Thoracic aorta (tissue), 2 donors: ENCODE data around the gene NFIA. TPM values are rescaled to one million over a fixed set of nuclear protein-coding genes. Genes with fewer than 3 reads are reported as not detected.
"Not testable (repeated sequence)": the region's sequence is repeated elsewhere in the genome, so short reads cannot be mapped to it uniquely, and the experiment has no call there.

Source experiments
- ATAC-seq: fragments of 150-250 bp; one replicate; pipeline ENCODE4 v1.8.0; 2017; ENCODE audit warnings: low read depth; ENCODE audit not compliant: insufficient number of reproducible peaks, low FRiP score
- DNase-seq: peaks from one replicate; pipeline ENCODE4 v3.0.0-alpha.2; 2020; ENCODE audit warnings: low spot score
- H3K27ac ChIP-seq, 2 donors: fragments of 200-600 bp; sonication (generic); 1 replicate in 1 of 2; 2 replicates in 1 of 2; pipeline ENCODE4 v1.5.1; 2016; ENCODE audit warnings: mild to moderate bottlenecking in 2 of 2, moderate library complexity in 2 of 2
- H3K27me3 ChIP-seq: fragments of 200-600 bp; sonication (generic); replicated peaks from 2 replicates; pipeline ENCODE4 v1.6.0; 2016; ENCODE audit warnings: mild to moderate bottlenecking; ENCODE audit not compliant: insufficient read depth
- H3K36me3 ChIP-seq: fragments of 200-600 bp; sonication (generic); one replicate; pipeline ENCODE4 v1.5.1; 2016
- H3K4me1 ChIP-seq, 2 donors: fragments of 200-600 bp; sonication (generic); 1 replicate in 1 of 2; 2 replicates in 1 of 2; pipeline versions ENCODE4 v1.5.1 to v1.6.0; 2016; ENCODE audit warnings: low read depth in 2 of 2, mild to moderate bottlenecking in 1 of 2; ENCODE audit not compliant: control insufficient read depth in 1 of 2
- H3K4me3 ChIP-seq: fragments of 200-600 bp; sonication (generic); 2 replicates; pipeline ENCODE4 v1.5.1; 2016; ENCODE audit warnings: mild to moderate bottlenecking
- H3K9me3 ChIP-seq: fragments of 200-600 bp; sonication (generic); 2 replicates; pipeline ENCODE4 v1.5.1; 2016
- CTCF ChIP-seq: fragments of 200-600 bp; sonication (generic); IDR thresholded peaks from one replicate; pipeline ENCODE4 v1.5.1; 2019; ENCODE audit warnings: antibody characterized with exemption
- total RNA-seq, 2 donors: library from RNA; depleted of rRNA; stranded (reverse); fragments of >200 nt; gene quantifications; one replicate each; pipeline versions ENCODE4 v1.1.0 to v1.2.3, GENCODE V29; 2016

NFIA gene
- total RNA-seq, 2 donors from 2014 or later = 99.8 to 118 TPM

- no peak for TF ChIP-seq CTCF
- peak overlapping the region in 1 of 2 donors; percentile 20 for H3K27ac ChIP-seq
- H3K4me1 ChIP-seq = peaks cover 0 to 27% of the 10 kb centered on the region in 2 donors
- no peak for ATAC-seq
- no peaks in the 10 kb centered on the region for H3K9me3 ChIP-seq
- no peak overlapping the region for H3K4me3 ChIP-seq
- DNase-seq = no peak
- H3K27me3 ChIP-seq = no peaks in the 10 kb centered on the region
- peaks cover 16% of the 10 kb centered on the region for H3K36me3 ChIP-seq
These were observed 377.0 kb downstream of the NFIA start for GRCh38 chr1:61459345-61459744.

GRCh38 chr1:61460191-61460590 is 377.8 kb downstream of the NFIA start:
- TF ChIP-seq CTCF = no peak
- Histone ChIP-seq H3K36me3 (peaks cover 15% of the 10 kb centered on the region), H3K27ac (no peak overlapping the region), H3K9me3 (no peaks in the 10 kb centered on the region), H3K4me1 (peaks cover 0 to 22% of the 10 kb centered on the region in 2 donors), H3K27me3 (no peaks in the 10 kb centered on the region), H3K4me3 (no peak overlapping the region)
- DNase-seq (no peak), ATAC-seq (no peak)

- no peaks in the 10 kb centered on the region for H3K27me3 ChIP-seq
- no peak for TF ChIP-seq CTCF
- H3K9me3 ChIP-seq = no peaks in the 10 kb centered on the region
- ATAC-seq (no peak), DNase-seq (no peak)
- peaks cover 10% of the 10 kb centered on the region for H3K36me3 ChIP-seq
- H3K27ac ChIP-seq = no peak overlapping the region
- H3K4me3 ChIP-seq = no peak overlapping the region
- peaks cover 0 to 22% of the 10 kb centered on the region in 2 donors for H3K4me1 ChIP-seq
These were observed 379.3 kb downstream of the NFIA start for GRCh38 chr1:61461406-61462384.

GRCh38 chr1:61462628-61463027 is 380.3 kb downstream of the NFIA start:
- H3K27me3 ChIP-seq = no peaks in the 10 kb centered on the region
- no peak for ATAC-seq
- no peak overlapping the region for H3K27ac ChIP-seq
- peaks cover 10% of the 10 kb centered on the region for H3K36me3 ChIP-seq
- no peak overlapping the region for H3K4me3 ChIP-seq
- DNase-seq = no peak
- H3K4me1 ChIP-seq = peaks cover 0 to 19% of the 10 kb centered on the region in 2 donors
- H3K9me3 ChIP-seq = no peaks in the 10 kb centered on the region
- TF ChIP-seq CTCF = no peak

- ATAC-seq (no peak), DNase-seq (no peak)
- Histone ChIP-seq H3K9me3 (no peaks in the 10 kb centered on the region), H3K4me1 (peaks cover 0 to 13% of the 10 kb centered on the region in 2 donors), H3K4me3 (no peak overlapping the region), H3K36me3 (peaks cover 10% of the 10 kb centered on the region), H3K27ac (no peak overlapping the region), H3K27me3 (no peaks in the 10 kb centered on the region)
- no peak for TF ChIP-seq CTCF
These were observed 380.9 kb downstream of the NFIA start for GRCh38 chr1:61463220-61463619.

- not testable (repeated sequence) for DNase-seq, H3K4me1 ChIP-seq, H3K27ac ChIP-seq, H3K27me3 ChIP-seq, H3K4me3 ChIP-seq, ATAC-seq, H3K36me3 ChIP-seq, H3K9me3 ChIP-seq
These were observed 385.5 kb downstream of the NFIA start for GRCh38 chr1:61467836-61468235.
